GM21576 (cell line): ENCODE measurements around the gene REEP6.

Experiments
- ATAC-seq: cut with Tn5 transposase; IDR thresholded peaks from one replicate; pipeline ENCODE4 v1.9.1; 2021; ENCODE audit warnings: mild to moderate bottlenecking, moderate library complexity; ENCODE audit not compliant: unreplicated experiment

Gene REEP6

GRCh38 chr19:1456121-1456900 lies 34.7 kb upstream of the REEP6 start:
- no peak for ATAC-seq

- no peak for ATAC-seq
Observed at GRCh38 chr19:1457031-1457739, 33.8 kb upstream of the REEP6 start.

GRCh38 chr19:1457892-1458291 lies 33.1 kb upstream of the REEP6 start:
- no peak for ATAC-seq

- no peak for ATAC-seq
Observed at GRCh38 chr19:1459479-1459878, 31.5 kb upstream of the REEP6 start.

GRCh38 chr19:1460033-1460995 lies 30.7 kb upstream of the REEP6 start:
- ATAC-seq: no peak

- no peak for ATAC-seq
Observed at GRCh38 chr19:1461862-1462261, 29.1 kb upstream of the REEP6 start.

- no peak for ATAC-seq
Observed at GRCh38 chr19:1465191-1466016, 25.6 kb upstream of the REEP6 start.

GRCh38 chr19:1466018-1466460 lies 24.9 kb upstream of the REEP6 start:
- no peak for ATAC-seq

GRCh38 chr19:1466461-1467214 lies 24.3 kb upstream of the REEP6 start:
- ATAC-seq: no peak

GRCh38 chr19:1467215-1467489 lies 23.8 kb upstream of the REEP6 start:
- ATAC-seq: no peak

- no peak for ATAC-seq
Observed at GRCh38 chr19:1467490-1468273, 23.3 kb upstream of the REEP6 start.

GRCh38 chr19:1468274-1468820 lies 22.6 kb upstream of the REEP6 start:
- ATAC-seq: no peak

GRCh38 chr19:1468821-1469254 lies 22.1 kb upstream of the REEP6 start:
- no peak for ATAC-seq

- no peak for ATAC-seq
Observed at GRCh38 chr19:1469255-1470054, 21.5 kb upstream of the REEP6 start.

- ATAC-seq: no peak
Observed at GRCh38 chr19:1470055-1470304, 21.0 kb upstream of the REEP6 start.

- no peak for ATAC-seq
Observed at GRCh38 chr19:1470305-1471009, 20.5 kb upstream of the REEP6 start.

GRCh38 chr19:1471010-1471514 lies 19.9 kb upstream of the REEP6 start:
- no peak for ATAC-seq
